ENCODE measurements around the gene ASXL2.
"Not testable (repeated sequence)": the region's sequence is repeated elsewhere in the genome, so short reads cannot be mapped to it uniquely, and the experiment has no call there.

The ASXL2 gene

DNA sequence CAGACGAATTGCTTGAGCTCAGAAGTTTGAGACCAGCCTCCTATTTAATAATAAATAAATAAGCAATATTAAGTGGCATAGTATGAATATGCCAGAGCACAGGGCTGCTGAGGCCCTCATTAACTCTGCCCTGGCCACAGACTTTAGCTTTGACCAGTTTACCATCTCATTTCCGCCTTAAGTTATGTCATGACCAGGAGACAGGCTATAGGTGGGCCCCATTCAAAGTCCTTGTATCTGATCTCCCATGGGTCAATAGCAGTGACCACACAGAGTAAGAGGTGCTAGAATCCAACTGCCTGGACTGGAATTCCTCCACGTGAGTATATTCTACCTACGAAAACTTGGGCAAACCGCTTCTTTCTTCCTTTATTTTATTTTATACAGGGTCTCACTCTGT lies 13.4 kb upstream of the ASXL2 start:
- no peak for DNase-seq (ENCODE audit: low spot score)

DNA sequence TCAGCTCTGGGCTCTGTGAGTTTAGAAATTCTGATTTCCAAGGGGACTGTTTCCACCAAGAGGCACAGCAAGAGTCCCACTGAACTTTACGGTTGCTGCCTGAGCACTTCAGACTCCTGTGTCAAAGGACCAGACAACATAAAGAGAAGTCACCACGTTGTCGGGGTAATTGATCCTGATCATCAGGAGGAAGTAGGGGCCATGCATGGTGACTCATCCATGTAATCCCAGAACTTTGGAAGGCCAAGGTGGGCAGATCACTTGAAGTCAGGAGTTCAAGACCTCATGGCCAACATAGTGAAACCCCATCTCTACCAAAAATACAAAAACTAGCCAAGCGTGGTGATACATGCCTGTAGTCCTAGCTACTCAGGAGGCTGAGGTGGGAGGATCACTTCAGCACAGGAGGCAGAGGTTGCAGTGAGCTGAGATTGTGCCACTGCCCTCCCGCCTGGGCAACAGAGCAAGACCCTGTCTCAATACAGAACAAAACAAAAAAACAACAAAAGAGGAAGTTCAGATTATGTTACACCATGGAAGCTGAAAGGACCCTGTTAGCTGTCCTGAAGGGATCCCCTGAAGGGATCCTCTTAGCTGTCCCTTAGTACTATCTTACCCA lies 9.4 kb upstream of the ASXL2 start:
- DNase-seq (ENCODE audit: low spot score) = no peak

DNA sequence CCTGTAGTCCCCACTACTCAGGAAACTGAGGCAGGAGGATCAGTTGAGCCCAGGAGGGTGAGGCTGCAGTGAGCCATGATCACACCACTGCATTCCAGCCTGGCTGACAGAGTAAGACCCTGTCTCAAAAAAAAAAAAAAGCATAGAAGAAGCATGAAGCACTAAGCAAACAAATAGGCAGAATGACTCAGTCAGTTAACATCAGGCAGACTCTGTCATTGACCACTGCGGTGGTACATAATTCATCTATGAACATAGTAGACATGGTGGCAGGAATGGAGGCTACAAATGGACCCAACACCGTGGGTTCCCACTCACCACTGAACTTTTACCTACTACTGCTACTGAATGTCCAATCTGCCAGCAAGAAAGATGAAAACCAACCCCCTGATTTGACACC lies 7.6 kb upstream of the ASXL2 start:
- no peak for DNase-seq (ENCODE audit: low spot score)

DNA sequence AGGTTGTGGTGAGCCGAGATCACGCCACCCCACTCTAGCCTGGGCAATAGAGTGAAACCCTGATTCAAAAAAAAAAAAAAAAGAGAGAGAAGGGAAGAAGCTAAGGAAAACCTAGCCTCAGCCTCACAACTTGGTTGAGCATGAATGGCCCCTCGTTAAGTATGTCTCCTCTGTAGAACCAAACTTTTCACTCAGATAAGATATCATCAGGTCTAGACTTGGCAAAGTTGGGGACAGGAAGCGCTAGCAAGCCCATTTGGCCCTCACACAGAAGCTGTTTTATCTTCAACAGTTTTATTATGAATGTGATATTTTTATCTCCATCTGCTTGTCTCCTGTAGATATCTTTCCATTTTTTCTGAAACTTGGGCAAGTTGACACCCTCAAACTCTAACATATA lies 3.5 kb upstream of the ASXL2 start:
- no peak for DNase-seq (ENCODE audit: low spot score)

DNA sequence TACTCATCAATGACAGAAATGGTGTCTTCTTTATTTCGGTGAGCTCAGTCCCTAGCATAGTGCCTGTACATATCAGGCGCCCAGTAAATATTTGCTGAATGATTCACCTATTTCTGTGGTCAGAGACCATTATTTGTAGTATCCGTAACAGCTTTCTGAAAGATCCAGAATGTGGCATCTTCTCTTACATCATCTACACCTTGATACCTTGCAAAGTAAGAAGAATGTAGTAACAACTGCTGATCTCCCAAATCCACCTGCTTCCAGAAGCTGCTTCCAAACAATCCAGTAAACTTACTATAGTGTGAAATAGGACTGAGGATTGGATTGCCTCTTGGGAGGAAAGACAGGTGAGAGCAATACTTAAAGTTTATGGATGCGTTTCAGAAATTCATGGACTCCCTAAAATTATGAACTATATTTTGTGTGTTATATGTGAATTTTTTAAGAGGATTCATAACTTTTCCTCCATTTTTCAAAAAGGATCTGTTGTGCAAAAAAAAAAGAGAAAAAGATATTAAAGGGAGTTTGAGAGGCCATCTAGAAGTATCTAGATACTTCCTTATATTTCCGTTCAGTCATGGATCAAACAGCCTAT lies 945 bp upstream of the ASXL2 start:
- no peak for DNase-seq (ENCODE audit: low spot score)

DNA sequence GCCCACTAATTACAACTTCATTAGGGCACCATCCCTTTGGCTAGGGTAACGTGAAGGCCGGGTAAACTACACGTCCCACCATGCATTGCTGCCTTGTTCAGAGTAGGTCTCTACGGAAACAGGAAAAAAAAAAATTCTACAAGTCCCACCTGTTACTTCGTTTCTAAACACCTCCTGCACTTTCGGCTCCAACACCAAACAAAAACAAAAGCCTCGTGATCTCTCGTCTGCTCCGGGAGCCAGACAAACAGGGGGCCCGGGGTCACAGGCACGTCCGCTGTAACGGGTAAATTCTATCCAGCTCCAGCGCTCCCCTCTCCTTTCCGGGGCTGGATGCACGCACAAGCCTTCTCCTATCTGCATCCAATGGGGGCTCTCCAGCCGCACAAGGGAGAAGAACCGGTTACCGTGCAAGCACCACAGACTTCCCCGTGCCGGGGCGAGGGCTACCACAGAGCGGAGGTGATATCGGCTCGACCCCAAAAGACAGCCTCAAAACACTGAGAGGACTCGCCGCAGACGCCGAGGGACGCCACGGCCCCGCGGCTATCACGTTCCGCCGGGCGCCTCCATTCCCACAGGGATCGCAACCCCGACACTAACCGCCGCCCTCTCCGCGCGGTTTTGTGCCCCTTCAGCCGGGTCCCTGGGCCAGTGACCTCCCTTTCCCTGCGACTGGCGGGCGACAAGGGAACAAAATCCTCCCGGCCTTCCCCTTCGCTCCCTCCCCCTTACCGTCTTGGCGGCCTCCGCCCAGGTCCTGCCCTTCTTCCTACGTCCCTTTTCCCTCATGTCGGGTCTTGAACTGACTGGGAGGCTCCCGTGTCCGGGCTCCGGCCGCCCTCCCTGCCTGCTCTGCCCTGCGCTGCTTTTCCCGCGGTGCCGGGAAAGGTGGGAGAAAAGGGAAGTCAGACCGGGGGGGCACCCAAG lies 591 bp downstream of the ASXL2 start:
- peak; percentile 63 for DNase-seq (ENCODE audit: low spot score)

DNA sequence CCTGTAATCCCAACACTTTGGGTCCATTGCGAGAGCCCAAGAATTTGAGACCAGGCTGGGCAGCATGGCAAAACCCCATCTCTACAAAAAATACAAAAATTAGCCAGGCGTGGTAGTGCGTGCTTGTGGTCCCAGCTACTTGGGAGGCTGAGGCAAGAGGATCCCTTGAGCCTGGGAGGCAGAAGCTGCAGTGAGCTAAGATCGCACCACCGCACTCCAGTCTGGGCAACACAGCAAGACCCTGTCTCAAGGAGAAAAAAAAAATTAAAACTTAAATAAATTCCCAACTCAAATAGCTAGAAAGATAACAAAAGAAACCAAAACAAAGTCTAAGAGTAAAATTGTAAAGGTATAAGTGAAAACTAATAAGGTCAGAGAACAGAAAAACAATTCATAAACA lies 6.2 kb downstream of the ASXL2 start:
- DNase-seq (ENCODE audit: low spot score) = no peak

DNA sequence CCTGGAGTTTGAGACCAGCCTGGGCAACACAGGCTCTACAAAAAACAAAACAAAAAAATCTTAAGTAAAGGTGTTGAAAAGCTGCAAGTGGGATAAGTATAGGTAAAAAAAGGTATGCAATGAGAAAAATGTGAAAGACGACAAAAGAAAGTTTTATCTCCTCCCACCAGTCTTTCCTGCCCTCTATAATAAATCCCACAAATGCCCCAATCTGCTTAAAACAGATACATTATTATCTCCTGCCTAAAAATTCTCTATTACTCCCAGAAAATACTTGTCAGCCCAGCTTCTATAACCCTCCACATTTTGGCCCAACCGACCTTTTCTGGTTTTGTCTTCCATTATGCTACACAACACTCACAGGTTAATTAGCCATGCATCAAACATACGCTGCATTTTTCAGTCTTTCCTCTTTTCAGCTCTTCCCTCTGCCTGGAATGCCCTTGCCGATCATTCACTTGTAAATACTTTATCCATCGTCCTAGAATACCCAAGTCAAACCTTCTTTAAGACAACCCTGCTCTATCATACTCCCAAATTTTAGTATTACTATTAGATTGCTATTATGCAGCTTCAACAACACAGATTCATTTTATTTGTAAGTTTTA lies 10.8 kb downstream of the ASXL2 start:
- DNase-seq (ENCODE audit: low spot score) = no peak

DNA sequence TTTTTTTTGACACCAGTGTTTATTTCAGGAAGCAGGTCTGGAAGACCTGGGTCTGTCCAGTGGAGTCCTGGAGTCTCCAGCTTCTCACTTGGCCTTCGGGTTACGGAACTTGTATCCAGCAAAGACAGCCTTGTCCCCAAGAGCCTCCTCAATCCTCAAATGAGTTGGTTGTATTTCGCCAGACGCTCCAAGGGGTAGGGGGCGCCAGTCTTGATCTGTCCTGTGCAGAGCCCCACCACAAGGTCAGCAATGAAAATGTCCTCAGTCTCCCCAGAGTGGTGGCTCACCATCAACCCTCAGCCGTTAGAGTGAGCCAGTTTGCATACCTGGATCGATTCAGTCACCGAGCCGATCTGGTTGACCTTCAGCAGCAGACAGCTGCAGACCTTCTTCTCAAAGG lies 21.9 kb downstream of the ASXL2 start:
- DNase-seq (ENCODE audit: low spot score) = no peak

DNA sequence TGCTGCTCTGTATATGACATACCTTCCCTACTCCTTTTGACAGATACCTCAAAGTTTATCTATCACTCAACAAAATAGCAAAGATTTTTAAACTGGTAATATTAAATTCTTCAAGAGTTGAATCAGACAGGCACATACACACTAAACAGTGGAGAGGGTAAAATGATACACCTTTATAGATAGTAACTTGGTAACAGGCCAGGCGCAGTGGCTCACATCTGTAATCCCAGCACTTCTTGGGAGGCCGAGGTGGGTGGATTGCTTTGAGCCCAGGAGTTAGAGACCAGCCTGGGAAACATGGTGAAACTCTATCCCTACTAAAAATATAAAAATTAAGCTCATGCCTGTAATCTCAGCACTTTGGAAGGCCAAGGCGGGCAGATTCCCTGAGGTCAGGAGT lies 23.2 kb downstream of the ASXL2 start:
- DNase-seq (ENCODE audit: low spot score) = no peak

DNA sequence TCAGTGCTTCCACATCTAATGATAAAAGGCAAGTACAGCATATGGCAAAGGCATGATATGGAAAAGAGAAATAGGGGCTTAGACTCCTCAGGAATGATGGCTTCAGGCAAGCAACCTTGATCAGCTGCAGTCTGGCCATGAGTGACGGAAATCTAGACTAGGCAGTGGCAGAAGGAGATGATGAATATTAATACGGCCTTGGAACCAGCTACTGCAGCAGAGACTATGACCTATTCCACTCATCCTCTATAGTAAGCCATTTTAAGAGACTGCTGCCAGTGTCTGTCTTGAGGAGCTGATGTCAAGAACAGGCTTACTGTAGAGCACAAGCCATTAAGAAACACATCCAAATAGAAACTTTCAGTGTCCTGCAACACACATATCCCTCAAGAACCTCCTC lies 23.7 kb downstream of the ASXL2 start:
- no peak for DNase-seq (ENCODE audit: low spot score)

DNA sequence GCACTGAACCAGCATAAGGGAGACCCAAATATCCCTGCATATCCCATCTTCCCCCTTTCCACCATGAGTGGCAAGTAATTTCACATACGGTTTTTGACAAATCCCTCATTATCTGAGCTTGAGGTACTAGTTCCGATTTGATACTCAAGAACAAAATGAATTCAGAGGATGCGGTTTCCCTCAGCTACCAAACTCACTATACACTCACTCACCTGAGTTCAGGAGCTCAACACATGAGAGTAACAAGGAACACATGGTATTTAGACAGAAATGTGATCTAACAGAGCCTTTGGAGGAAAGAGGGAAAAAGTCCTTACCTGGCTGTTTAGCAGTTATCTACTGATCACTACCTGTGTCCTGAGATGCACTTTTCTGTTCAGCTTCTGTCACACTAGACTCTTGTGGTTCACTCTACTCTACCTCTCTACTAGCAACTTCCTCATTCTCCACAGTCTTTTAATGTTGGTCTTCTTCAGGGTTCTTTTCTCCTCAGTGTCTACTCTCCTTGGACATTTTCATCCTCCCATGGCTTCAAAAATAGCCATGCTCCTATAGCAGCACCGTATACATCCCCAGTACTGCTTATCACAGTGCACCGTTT lies 25.1 kb downstream of the ASXL2 start:
- DNase-seq (ENCODE audit: low spot score) = no peak

DNA sequence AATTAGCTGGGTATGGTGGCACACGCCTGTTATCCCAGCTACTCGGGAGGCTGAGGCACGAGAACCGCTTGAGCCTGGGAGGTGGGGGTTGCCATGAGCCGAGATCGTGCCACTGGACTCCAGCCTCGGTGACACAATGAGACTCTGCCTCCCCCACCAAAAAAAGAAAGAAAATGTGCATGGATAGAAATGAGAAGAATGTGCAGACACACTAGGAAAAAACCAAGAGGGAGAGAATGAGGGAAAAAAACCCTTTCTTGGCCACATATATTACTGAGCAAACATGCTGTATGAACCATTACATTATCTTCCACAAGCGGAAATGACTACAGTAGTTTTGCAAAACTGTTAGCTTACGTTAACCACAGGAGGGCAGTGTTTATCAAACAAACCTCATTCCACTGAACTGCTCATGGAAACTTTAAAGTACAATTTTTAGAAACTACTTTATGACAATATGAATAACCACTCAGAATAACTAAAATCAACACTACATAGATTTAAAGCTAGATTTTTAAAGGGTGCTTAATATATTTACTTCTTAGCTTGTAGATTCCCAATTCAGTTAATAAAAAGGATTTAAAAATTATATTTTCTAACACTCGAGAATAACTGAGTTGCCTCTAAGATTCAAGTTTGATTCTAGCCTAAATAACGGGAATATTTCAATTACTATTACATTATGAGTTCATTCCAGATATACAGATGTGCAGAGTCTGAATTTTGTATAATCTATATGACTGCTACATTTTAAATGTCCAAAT lies 26.4 kb downstream of the ASXL2 start:
- DNase-seq (ENCODE audit: low spot score) = peak; percentile 37

DNA sequence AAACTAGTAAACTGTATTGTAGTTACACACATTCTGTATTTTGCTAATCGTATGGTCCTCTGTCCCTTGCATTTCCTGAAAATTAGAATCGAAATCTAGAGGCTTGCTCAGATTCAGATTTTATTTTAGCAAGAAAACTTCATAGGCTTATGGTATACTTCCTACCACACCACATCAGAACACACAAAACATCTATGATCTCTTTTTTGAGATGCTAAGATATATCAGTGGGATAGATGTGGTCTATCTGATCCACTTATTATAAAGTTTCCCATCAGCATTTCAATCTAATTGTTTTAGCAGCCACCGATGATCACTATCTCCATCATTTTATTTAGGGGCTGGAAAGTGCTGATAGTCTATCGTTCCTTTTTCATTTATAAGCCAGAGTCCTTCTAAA lies 27.9 kb downstream of the ASXL2 start:
- DNase-seq (ENCODE audit: low spot score) = not testable (repeated sequence)

DNA sequence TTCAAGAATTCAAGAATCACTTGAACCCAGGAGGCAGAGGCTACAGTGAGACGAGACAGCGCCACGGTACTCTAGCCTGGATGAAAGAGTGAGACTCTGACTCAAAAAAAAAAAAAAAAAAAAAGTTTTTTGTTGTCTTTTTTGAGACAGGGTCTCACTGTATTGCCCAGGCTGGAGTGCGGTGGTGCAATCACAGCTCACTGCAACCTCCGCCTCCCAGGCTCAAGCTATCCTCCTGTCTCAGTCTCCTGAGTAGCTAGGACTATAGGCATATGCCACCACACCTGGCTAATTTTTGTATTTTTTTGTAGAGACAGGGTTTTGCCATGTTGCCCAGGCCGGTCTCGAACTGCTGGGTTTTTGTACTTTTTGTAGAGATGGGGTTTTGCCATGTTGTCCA lies 28.9 kb downstream of the ASXL2 start:
- not testable (repeated sequence) for DNase-seq (ENCODE audit: low spot score)

DNA sequence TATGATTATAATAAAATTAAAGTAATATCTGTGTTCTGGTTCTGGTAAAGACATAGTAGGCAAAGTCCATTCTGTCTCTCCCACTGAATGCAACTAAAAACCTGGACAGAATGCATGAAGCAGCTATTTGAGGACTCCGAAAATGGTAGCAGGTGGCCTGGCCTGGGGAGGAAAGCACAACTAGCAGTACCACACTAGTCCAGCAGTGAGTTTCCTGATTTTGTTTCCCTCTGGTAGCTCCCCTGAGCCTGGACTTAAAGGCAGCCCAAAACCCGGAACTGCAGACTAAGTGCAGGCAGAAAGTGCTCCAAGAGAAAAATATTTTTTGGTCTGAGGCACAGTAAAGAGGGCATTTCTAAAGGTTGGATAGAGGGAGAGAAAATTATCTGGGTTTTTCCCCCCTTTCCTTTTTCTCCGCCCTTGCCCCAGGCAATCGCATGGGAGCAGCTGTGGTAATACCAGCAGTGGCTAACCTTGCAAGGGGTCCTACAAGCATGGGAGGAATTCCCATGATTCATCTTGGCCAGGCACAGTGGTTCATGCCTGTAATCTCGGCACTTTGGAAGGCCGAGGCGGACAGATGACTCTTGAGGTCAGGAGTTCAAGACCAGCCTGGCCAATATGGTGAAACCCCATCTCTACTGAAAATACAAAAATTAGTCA lies 32.3 kb downstream of the ASXL2 start:
- no peak for DNase-seq (ENCODE audit: low spot score)

DNA sequence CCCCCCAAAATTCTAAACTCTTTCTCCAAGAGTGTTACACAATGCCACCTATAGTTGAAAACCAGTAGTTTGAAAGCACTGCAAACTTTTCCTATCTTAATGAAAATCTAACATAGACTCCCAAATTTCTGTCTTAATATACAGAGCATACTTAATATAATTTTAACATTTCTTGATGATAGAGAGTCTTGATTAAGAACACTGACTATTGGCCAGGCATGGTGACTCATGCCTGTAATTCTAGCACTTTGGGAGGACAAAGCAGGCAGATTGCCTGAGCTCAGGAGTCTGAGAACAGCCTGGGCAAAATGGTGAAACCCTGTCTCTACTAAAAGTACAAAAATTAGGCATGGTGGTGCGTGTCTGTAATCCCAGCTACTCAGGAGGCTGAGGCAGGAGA lies 34.2 kb downstream of the ASXL2 start:
- DNase-seq (ENCODE audit: low spot score) = no peak

DNA sequence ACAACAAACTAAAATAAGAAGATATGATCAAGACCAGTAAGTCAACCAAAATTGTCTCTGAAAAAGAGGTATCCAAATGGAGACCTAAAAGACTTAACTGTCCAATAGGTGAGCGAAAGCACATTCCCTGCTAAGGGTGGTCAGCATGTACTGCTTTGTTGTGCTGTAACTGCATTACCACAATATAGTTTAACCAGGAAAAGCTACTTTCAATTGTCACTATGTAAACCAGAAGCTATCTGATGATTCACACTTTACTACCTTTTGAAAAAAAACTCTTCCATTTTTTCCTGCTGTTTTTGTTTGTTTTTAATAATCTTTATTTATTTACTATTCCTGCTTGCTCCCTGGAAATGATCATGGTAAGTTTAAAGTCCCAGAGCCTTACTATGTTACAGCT lies 36.1 kb downstream of the ASXL2 start:
- DNase-seq (ENCODE audit: low spot score) = no peak

DNA sequence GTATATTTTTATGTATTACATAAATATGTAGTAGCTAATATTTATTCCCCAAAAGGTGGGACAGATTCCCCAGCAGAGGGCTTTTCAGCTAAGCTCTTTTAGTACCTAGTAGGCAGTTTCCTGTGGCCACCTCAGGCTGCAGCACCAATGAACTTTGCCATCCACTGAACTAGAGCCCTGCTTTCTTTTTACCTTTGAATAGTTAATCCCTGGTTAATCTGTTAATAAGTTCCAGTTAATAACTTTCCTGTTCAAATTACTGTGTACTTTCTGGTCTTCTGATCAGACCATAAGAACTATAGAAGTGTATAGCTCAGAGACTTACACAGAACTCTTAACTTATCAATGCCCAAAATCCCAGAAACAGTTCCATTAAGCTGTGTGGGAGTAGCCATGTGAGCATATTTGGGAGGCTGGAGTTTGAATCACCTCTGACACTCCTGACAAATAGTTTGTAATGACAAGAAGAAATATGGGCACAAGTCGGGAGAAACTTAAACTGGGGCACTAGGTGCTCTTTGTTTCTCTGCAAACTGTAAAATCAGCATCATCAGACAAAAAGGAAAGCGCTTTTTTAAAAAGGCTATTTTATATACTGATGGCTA lies 40.0 kb downstream of the ASXL2 start:
- no peak for DNase-seq (ENCODE audit: low spot score)

DNA sequence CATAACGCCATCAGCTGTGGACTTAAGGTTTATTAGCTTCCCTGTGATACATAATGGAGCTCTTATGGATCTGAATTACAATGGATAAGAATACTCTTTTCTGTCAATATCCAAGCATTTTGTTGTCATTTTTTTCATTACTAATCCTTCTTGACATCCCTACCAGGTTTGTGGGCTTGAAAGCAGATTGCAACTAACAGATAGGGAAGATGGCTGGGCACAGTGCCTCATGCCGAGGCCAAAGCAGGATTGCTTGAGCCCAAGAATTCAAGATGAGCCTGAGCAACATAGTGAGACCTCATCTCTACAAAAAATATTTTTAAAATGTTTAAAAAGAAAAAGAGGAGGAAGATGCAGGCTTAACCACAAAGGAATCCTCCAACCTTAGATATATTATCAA lies 42.4 kb downstream of the ASXL2 start:
- no peak for DNase-seq (ENCODE audit: low spot score)

DNA sequence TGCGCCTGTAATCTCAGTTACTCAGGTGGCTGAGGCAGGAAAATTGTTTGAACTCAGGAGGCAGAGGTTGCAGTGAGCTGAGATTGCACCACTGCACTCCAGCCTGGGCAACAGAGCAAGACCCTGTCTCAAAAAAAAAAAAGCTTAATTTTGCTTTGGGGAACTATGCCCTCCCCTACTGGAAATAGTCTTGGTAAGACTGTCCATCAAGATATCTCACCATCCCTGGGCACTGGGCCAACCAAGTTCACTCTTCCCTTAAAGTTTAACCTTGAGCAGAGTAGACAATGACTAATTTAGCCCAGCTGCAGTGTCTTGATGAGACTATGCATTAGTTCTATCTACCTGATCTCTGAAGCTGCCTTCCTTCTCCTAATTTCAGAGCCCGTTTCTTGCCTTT lies 44.7 kb downstream of the ASXL2 start:
- no peak for DNase-seq (ENCODE audit: low spot score)

Measured in HuH-7 (cell line).